Measurements from ENCODE around the gene KCNIP4. TPM values are rescaled to one million over a fixed set of nuclear protein-coding genes. Genes with fewer than 3 reads are reported as not detected.

Gene KCNIP4
- total and polyA plus RNA-seq, 2 of the 4 experiments (the other 2 are of a cell fraction): not detected

DNA sequence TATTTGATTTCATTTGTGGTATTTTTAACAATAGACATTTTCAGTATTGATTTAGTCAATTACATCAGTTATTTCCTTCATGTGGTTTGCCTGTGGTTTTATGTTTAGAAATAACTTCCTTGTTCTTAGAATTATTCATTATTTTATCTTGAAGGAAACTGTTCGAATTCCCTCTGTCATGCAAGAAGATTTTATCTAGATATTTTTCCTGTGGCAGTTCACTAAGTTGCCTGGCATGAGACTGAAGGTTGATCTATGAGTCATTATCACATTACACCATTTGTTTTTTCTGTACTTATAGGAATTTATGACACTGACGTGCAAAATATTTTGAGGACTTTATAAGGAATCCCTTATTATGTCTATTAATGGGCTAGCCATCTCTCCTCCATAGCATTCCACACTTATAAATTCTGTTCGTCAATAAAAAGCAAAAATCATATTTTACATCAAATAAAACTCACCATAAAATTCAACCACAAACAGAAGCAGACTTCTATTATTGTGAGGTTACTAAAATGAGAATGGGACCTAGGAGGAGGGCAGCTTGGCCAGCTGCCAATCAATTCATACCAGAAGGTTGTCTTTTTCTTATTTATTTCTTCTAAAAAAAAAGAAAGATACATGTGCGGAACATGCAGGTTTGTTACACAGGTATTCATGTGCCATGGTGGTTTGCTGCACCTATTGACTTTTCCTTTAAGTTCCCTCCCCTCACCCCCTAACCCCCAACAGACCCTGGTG lies 179.0 kb downstream of the KCNIP4 start:
- no TSS peak for BruUV-seq (replicated peaks)
- no peak overlapping the region for H2AK9ac ChIP-seq (replicated peaks; ENCODE audit: low read depth, low read length, poor library complexity)
- H3K9me1 ChIP-seq (ENCODE audit: insufficient read depth, low read length): no peaks in the 10 kb centered on the region
- H3K4me2 ChIP-seq (ENCODE audit: low read depth, low read length): no peak overlapping the region
- no peak overlapping the region for H4K91ac ChIP-seq (ENCODE audit: insufficient read depth, low read depth, low read length)
- H3K23ac ChIP-seq (ENCODE audit: low read depth, low read length): no peak overlapping the region
- no peak overlapping the region for H3K14ac ChIP-seq (replicated peaks; ENCODE audit: low read depth, low read length)
- no peaks in the 10 kb centered on the region for H4K20me1 ChIP-seq (ENCODE audit: insufficient read depth, low read length)
- no peak overlapping the region for H2BK5ac ChIP-seq (ENCODE audit: low read depth, low read length, poor library complexity, severe bottlenecking)
- no peak for ATAC-seq (ENCODE audit: low read depth)
- H3K18ac ChIP-seq (ENCODE audit: low read depth, low read length): no peak overlapping the region
- H2BK15ac ChIP-seq (ENCODE audit: low read depth, low read length): no peak overlapping the region
- H3K56ac ChIP-seq (ENCODE audit: extremely low read depth, insufficient read depth, low read length): no peak overlapping the region
- H3K79me1 ChIP-seq (ENCODE audit: low read depth in 1 of 2, low read length in 2 of 2): no peaks in the 10 kb centered on the region
- no peak overlapping the region for H3K4ac ChIP-seq (ENCODE audit: low read depth, low read length)
- DNase-seq: peak; percentile 47
- no peak overlapping the region for H2BK120ac ChIP-seq (ENCODE audit: low read depth, low read length)
- H2AK5ac ChIP-seq (ENCODE audit: low read depth, low read length): no peak overlapping the region
- H4K8ac ChIP-seq (ENCODE audit: low read depth in 2 of 2, low read length in 2 of 2): no peak overlapping the region
- WGBS, 2 experiments (ENCODE audit: extremely low coverage in 2 of 2, insufficient read length in 1 of 2): 100% methylated on average over 1 of the region's 4 CpGs; no CpG with 5 or more reads in 1 of the 2 experiments
- no peak overlapping the region for H3K9ac ChIP-seq (ENCODE audit: low read depth, low read length)
- H2AFZ ChIP-seq (replicated peaks; ENCODE audit: low read length, poor library complexity): no peak overlapping the region
- in situ Hi-C loops (cut with MboI; ENCODE audit: low sequenced_read_pairs) (loop anchor here (10.0 to 25.0 kb wide), 2 partner anchors 257 to 995 kb away; no protein-coding TSS in a partner anchor), intact Hi-C loops (cut with micrococcal nuclease) (loop anchor here (5.0 kb wide), 1 partner anchor 257 kb away; no protein-coding TSS in a partner anchor), dilution Hi-C loops (cut with HindIII; ENCODE audit: low sequenced_read_pairs, unreplicated experiment) (no loop called here)
- H3K4me1 ChIP-seq (ENCODE audit: control insufficient read depth, insufficient read depth, low read length): no peaks in the 10 kb centered on the region
- no peak overlapping the region for H4K5ac ChIP-seq (ENCODE audit: low read depth, low read length)
- ChIA-PET CTCF (interaction anchor here (2.4 kb wide), 1 partner anchor 996 kb away, joined by 13 read pairs; no protein-coding TSS in a partner anchor), POLR2A (ENCODE audit: unreplicated experiment) (no interaction called here)
- no peaks in the 10 kb centered on the region for H3K36me3 ChIP-seq (ENCODE audit: control insufficient read depth, insufficient read depth, low read length)
- TF ChIP-seq FOS (IDR thresholded peaks at IDR 0.05; ENCODE audit: low read depth, low read length) (peak; percentile 19; the same call in 1 of the 2 replicates), RCOR1 (IDR thresholded peaks at IDR 0.05; ENCODE audit: insufficient replicate concordance, low read length) (no peak)
- H3K27ac ChIP-seq (ENCODE audit: insufficient read depth, low read length): no peak overlapping the region
- no peak overlapping the region for H2BK20ac ChIP-seq (ENCODE audit: low read depth, low read length)
- no peak overlapping the region for H3K4me3 ChIP-seq (ENCODE audit: insufficient read depth, low read depth, low read length)
- no peaks in the 10 kb centered on the region for H3K27me3 ChIP-seq (ENCODE audit: control insufficient read depth, insufficient read depth, low read length)
- H3K9me3 ChIP-seq (ENCODE audit: control insufficient read depth, insufficient read depth, low read length): no peaks in the 10 kb centered on the region
